Mammary epithelial cell (primary cell): ENCODE measurements around the gene AGFG1.

Experiments used
- EZH2 ChIP-seq: IDR thresholded peaks from 2 replicates; pipeline ENCODE4 v1.6.1; 2012; ENCODE audit warnings: low read length, inconsistent platforms, borderline replicate concordance
- TF ChIP-seq, protein P1 (sequence below), 2 donors: IDR thresholded peaks in 1 of 2; conservative IDR thresholded peaks in 1 of 2; 2 replicates each; pipeline ENCODE4 v1.5.1; 2011 to 2012; ENCODE audit warnings: inconsistent platforms in 2 of 2, low read length in 2 of 2, mild to moderate bottlenecking in 2 of 2, control low read depth in 1 of 2, low read depth in 1 of 2; ENCODE audit not compliant: insufficient read depth in 1 of 2; ENCODE audit errors: extremely low read depth in 1 of 2

DNA sequence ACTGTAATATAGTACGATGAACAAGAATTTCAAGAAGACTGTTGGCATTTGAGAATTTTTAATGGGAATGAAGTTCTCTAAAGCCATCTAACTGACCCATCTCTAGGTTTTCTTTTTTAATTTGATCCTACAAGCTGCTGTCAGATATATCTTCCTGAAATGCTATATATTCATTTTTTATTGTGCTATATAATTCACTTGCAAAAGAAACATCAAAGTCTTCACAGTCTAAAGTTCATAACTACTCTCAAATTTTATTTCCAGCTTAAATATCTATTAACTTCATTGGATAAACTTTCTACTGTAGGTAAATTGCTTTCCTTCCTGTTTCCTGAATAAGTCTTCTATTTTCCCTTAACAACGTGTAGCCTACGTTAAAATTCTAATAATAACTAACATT lies 130.4 kb downstream of the AGFG1 start:
- TF ChIP-seq, protein P1, sequence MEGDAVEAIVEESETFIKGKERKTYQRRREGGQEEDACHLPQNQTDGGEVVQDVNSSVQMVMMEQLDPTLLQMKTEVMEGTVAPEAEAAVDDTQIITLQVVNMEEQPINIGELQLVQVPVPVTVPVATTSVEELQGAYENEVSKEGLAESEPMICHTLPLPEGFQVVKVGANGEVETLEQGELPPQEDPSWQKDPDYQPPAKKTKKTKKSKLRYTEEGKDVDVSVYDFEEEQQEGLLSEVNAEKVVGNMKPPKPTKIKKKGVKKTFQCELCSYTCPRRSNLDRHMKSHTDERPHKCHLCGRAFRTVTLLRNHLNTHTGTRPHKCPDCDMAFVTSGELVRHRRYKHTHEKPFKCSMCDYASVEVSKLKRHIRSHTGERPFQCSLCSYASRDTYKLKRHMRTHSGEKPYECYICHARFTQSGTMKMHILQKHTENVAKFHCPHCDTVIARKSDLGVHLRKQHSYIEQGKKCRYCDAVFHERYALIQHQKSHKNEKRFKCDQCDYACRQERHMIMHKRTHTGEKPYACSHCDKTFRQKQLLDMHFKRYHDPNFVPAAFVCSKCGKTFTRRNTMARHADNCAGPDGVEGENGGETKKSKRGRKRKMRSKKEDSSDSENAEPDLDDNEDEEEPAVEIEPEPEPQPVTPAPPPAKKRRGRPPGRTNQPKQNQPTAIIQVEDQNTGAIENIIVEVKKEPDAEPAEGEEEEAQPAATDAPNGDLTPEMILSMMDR (conservative IDR thresholded peaks at IDR 0.05 in 1 of 2, IDR thresholded peaks at IDR 0.05 in 1 of 2; ENCODE audit: extremely low read depth in 1 of 2, insufficient read depth in 1 of 2, low read depth in 1 of 2, low read length in 2 of 2) = no peak
- TF ChIP-seq EZH2 = no peak
